ENCODE measurements around the gene RHOF.

RHOF gene

GRCh38 chr12:121788176-121788818 is 5.2 kb downstream of the RHOF start:
- ChIA-PET CTCF (interaction anchor here (0.7 to 12.8 kb wide), 7 partner anchors 8 to 105 kb away, joined by 3 to 405 read pairs (median 3); no protein-coding TSS in a partner anchor), POLR2A (interaction anchor here (0.6 kb wide), 2 partner anchors 17 to 301 kb away, joined by 3 read pairs; no protein-coding TSS in a partner anchor)
- Histone ChIP-seq H3K4me1 (ENCODE audit: control extremely low read depth in 1 of 4, control insufficient read depth in 4 of 4, insufficient read depth in 4 of 4, low read length in 3 of 4) (peaks cover 5 to 72% (median 65%) of the 10 kb centered on the region in 4 experiments), H3K9me3 (ENCODE audit: control extremely low read depth in 1 of 5, control insufficient read depth in 4 of 5, insufficient read depth in 2 of 5, low read depth in 1 of 5, low read length in 4 of 5) (no peaks in the 10 kb centered on the region), H3K27me3 (replicated peaks in 2 of 5; ENCODE audit: control insufficient read depth in 4 of 5, insufficient read depth in 5 of 5, low read length in 4 of 5) (no peaks in the 10 kb centered on the region), H3K4me3 (ENCODE audit: control insufficient read depth in 1 of 7, extremely low read depth in 1 of 7, insufficient read depth in 4 of 7, low read depth in 2 of 7, low read length in 6 of 7) (peak overlapping the region in 2 of 7 experiments; percentile 19 to 63), H3K27ac (ENCODE audit: insufficient read depth in 1 of 2, low read depth in 1 of 2, low read length in 2 of 2, poor library complexity in 1 of 2, severe bottlenecking in 2 of 2) (peak overlapping the region in 1 of 2 experiments; percentile 95), H3K36me3 (ENCODE audit: control insufficient read depth in 4 of 4, insufficient read depth in 4 of 4, low read length in 3 of 4) (peaks cover 0 to 41% (median 3%) of the 10 kb centered on the region in 4 experiments)
- DNase-seq, result no peak
- 68% methylated on average over 5 of the region's 7 CpGs for WGBS (ENCODE audit: insufficient coverage)

GRCh38 chr12:121787063-121788025 is 6.1 kb downstream of the RHOF start:
- no peaks in the 10 kb centered on the region for H3K9me3 ChIP-seq (ENCODE audit: control extremely low read depth in 1 of 5, control insufficient read depth in 4 of 5, insufficient read depth in 2 of 5, low read depth in 1 of 5, low read length in 4 of 5)
- 76% methylated on average over 13 of the region's 17 CpGs for WGBS (ENCODE audit: insufficient coverage)
- peak overlapping the region in 1 of 2 experiments; percentile 95 for H3K27ac ChIP-seq (ENCODE audit: insufficient read depth in 1 of 2, low read depth in 1 of 2, low read length in 2 of 2, poor library complexity in 1 of 2, severe bottlenecking in 2 of 2)
- H3K4me3 ChIP-seq (ENCODE audit: control insufficient read depth in 1 of 7, extremely low read depth in 1 of 7, insufficient read depth in 4 of 7, low read depth in 2 of 7, low read length in 6 of 7), result no peak overlapping the region
- ChIA-PET CTCF (interaction anchor here (0.7 to 17.2 kb wide), 8 partner anchors 6 to 106 kb away, joined by 3 to 405 read pairs (median 3); partner anchors contain the start of gene RHOF), POLR2A (interaction anchor here (0.6 kb wide), 1 partner anchor 18 kb away, joined by 3 read pairs; no protein-coding TSS in a partner anchor)
- DNase-seq, result no peak
- H3K27me3 ChIP-seq (replicated peaks in 2 of 5; ENCODE audit: control insufficient read depth in 4 of 5, insufficient read depth in 5 of 5, low read length in 4 of 5), result no peaks in the 10 kb centered on the region
- peaks cover 5 to 69% (median 65%) of the 10 kb centered on the region in 4 experiments for H3K4me1 ChIP-seq (ENCODE audit: control extremely low read depth in 1 of 4, control insufficient read depth in 4 of 4, insufficient read depth in 4 of 4, low read length in 3 of 4)
- peaks cover 0 to 39% (median 3%) of the 10 kb centered on the region in 4 experiments for H3K36me3 ChIP-seq (ENCODE audit: control insufficient read depth in 4 of 4, insufficient read depth in 4 of 4, low read length in 3 of 4)

DNA sequence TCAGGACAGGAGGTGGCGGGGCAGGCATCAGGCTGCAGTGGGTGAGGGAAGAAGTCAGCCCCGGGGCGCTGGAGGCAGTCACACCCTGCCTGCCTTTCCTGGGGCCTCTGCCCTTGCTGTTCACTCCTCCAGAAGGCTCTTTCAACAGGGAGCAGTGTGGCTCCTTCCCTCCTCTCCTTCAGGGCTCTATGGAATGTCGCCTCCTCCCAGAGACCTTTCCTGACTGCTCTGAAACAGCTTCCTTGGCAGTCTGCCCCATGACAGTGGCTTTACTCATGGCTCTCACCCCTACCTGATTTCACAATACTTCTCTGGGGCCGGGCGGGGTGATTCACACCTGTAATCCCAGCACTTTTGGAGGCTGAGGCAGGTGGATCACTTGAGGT is 7.1 kb downstream of the RHOF start:
- Histone ChIP-seq H3K4me3 (ENCODE audit: control insufficient read depth in 1 of 7, extremely low read depth in 1 of 7, insufficient read depth in 4 of 7, low read depth in 2 of 7, low read length in 6 of 7) (no peak overlapping the region), H3K9me3 (ENCODE audit: control extremely low read depth in 1 of 5, control insufficient read depth in 4 of 5, insufficient read depth in 2 of 5, low read depth in 1 of 5, low read length in 4 of 5) (no peaks in the 10 kb centered on the region), H3K27ac (ENCODE audit: insufficient read depth in 1 of 2, low read depth in 1 of 2, low read length in 2 of 2, poor library complexity in 1 of 2, severe bottlenecking in 2 of 2) (no peak overlapping the region), H3K4me1 (ENCODE audit: control extremely low read depth in 1 of 4, control insufficient read depth in 4 of 4, insufficient read depth in 4 of 4, low read length in 3 of 4) (peaks cover 5 to 69% (median 65%) of the 10 kb centered on the region in 4 experiments), H3K36me3 (ENCODE audit: control insufficient read depth in 4 of 4, insufficient read depth in 4 of 4, low read length in 3 of 4) (peaks cover 0 to 37% (median 3%) of the 10 kb centered on the region in 4 experiments), H3K27me3 (replicated peaks in 2 of 5; ENCODE audit: control insufficient read depth in 4 of 5, insufficient read depth in 5 of 5, low read length in 4 of 5) (no peaks in the 10 kb centered on the region)
- CTCF ChIA-PET, result interaction anchor here (1.0 to 17.2 kb wide), 3 partner anchors 7 to 106 kb away, joined by 3 to 405 read pairs (median 4); partner anchors contain the start of gene RHOF
- 80% methylated on average over 4 of the region's 6 CpGs for WGBS (ENCODE audit: insufficient coverage)
- POLR2A ChIA-PET, result no interaction called here
- no peak for DNase-seq

GRCh38 chr12:121784460-121784859 is 9.0 kb downstream of the RHOF start:
- no peak for DNase-seq
- H3K27ac ChIP-seq (ENCODE audit: insufficient read depth in 1 of 2, low read depth in 1 of 2, low read length in 2 of 2, poor library complexity in 1 of 2, severe bottlenecking in 2 of 2), result no peak overlapping the region
- H3K36me3 ChIP-seq (ENCODE audit: control insufficient read depth in 4 of 4, insufficient read depth in 4 of 4, low read length in 3 of 4), result peaks cover 0 to 47% (median 15%) of the 10 kb centered on the region in 4 experiments
- WGBS (ENCODE audit: insufficient coverage), result no CpG with 5 or more reads among the region's 6 CpGs
- no peak overlapping the region for H3K4me3 ChIP-seq (ENCODE audit: control insufficient read depth in 1 of 7, extremely low read depth in 1 of 7, insufficient read depth in 4 of 7, low read depth in 2 of 7, low read length in 6 of 7)
- H3K9me3 ChIP-seq (ENCODE audit: control extremely low read depth in 1 of 5, control insufficient read depth in 4 of 5, insufficient read depth in 2 of 5, low read depth in 1 of 5, low read length in 4 of 5), result no peaks in the 10 kb centered on the region
- peaks cover 0 to 56% (median 50%) of the 10 kb centered on the region in 4 experiments for H3K4me1 ChIP-seq (ENCODE audit: control extremely low read depth in 1 of 4, control insufficient read depth in 4 of 4, insufficient read depth in 4 of 4, low read length in 3 of 4)
- POLR2A ChIA-PET, result interaction anchor here (0.6 to 1.2 kb wide), 2 partner anchors 8 to 1449 kb away, joined by 3 read pairs; partner anchors contain the start of genes MPHOSPH9, MTRFR and RHOF
- CTCF ChIA-PET, result interaction anchor here (1.2 to 17.2 kb wide), 2 partner anchors 9 kb away, joined by 3 to 405 read pairs; partner anchors contain the start of gene RHOF
- no peaks in the 10 kb centered on the region for H3K27me3 ChIP-seq (replicated peaks in 2 of 5; ENCODE audit: control insufficient read depth in 4 of 5, insufficient read depth in 5 of 5, low read length in 4 of 5)

DNA sequence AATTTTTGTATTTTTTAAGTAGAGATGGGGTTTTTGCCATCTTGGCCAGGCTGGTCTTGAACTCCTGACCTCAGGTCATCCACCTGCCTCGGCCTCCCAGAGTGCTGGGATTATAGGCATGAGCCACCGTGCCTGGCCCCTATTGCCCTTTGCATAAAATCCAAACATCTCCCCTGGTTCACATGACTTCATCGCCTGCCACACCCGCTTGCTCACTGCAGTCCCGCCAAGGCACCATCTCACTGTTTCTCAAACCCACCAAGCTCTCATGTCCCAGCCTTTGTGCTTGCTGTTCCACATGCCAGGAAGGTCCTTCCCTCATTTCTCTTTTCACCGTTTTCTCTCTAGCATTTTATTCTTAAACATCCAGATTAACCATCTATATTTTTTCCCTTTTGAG is 9.7 kb downstream of the RHOF start:
- ChIA-PET CTCF (interaction anchor here (0.7 to 17.2 kb wide), 3 partner anchors 8 to 27 kb away, joined by 3 to 405 read pairs (median 3); partner anchors contain the start of gene RHOF), POLR2A (interaction anchor here (1.2 kb wide), 1 partner anchor 9 kb away, joined by 3 read pairs; the partner anchor contains the start of gene RHOF)
- 92% methylated on average over 6 of the region's 6 CpGs for WGBS (ENCODE audit: insufficient coverage)

DNA sequence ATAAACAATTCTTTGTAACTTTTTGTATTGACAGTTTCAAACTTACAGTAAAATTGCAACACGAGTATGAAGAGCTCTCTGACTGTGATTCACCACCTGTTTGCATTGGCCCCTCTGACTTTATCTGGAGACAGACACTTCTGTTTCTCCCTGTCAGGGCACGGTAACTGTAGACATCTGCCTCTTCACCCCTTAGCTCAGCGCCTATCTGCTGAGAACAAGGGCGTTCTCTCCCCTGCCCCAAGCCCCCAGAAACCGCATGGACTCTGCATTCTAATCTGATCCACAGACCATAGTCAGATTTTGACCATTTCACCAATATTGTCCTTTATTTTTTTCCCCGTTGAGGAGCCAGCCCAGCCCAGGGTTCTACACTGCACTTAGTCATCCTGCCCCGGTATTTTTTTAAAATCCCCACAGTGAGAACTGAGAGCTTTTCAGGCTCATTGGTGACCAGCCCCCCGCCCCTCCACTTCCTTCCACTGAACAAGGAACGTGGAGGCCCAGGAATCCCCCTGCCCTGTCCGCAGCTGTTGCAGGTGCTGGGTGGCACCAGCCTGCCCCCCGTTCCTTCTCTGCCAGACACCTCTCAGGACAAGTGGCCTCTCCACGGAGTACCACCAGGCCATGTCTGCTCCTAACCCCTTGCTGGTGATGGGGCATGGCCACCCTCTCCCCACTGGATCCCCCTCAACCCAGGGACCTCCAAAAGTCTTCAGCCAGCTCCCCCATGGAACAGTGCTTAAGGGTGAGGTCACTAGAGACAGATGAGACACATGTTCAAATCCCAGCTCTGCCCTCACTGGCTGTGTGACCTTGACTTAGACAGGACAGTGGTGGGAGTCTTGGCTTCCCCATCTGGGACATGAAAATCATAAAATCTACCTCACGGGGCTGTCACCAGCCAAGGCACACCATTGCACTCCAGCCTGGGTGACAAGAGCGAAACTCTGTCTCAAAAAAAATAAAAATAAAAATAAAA is 11.2 kb downstream of the RHOF start:
- POLR2A ChIA-PET, result interaction anchor here (0.6 to 2.3 kb wide), 8 partner anchors 7 to 78 kb away, joined by 3 to 18 read pairs (median 4); partner anchors contain the start of genes RHOF and TMEM120B
- 5% methylated on average over 10 of the region's 14 CpGs for WGBS (ENCODE audit: insufficient coverage)
- peak; percentile 48 to 86 (median 82) for DNase-seq
- CTCF ChIA-PET, result interaction anchor here (0.6 to 17.2 kb wide), 8 partner anchors 9 to 111 kb away, joined by 3 to 405 read pairs (median 6); partner anchors contain the start of gene RHOF
- Histone ChIP-seq H3K27ac (ENCODE audit: insufficient read depth in 1 of 2, low read depth in 1 of 2, low read length in 2 of 2, poor library complexity in 1 of 2, severe bottlenecking in 2 of 2) (peak overlapping the region; percentile 27 to 73), H3K9me3 (ENCODE audit: control extremely low read depth in 1 of 5, control insufficient read depth in 4 of 5, insufficient read depth in 2 of 5, low read depth in 1 of 5, low read length in 4 of 5) (no peaks in the 10 kb centered on the region), H3K4me3 (ENCODE audit: control insufficient read depth in 1 of 7, extremely low read depth in 1 of 7, insufficient read depth in 4 of 7, low read depth in 2 of 7, low read length in 6 of 7) (peak overlapping the region in 2 of 7 experiments; percentile 25 to 33), H3K27me3 (replicated peaks in 2 of 5; ENCODE audit: control insufficient read depth in 4 of 5, insufficient read depth in 5 of 5, low read length in 4 of 5) (no peaks in the 10 kb centered on the region), H3K4me1 (ENCODE audit: control extremely low read depth in 1 of 4, control insufficient read depth in 4 of 4, insufficient read depth in 4 of 4, low read length in 3 of 4) (peaks cover 0 to 46% (median 34%) of the 10 kb centered on the region in 4 experiments), H3K36me3 (ENCODE audit: control insufficient read depth in 4 of 4, insufficient read depth in 4 of 4, low read length in 3 of 4) (peaks cover 0 to 56% (median 23%) of the 10 kb centered on the region in 4 experiments)

More for the DNA sequence above, 9.7 kb downstream of the RHOF start:
- H3K36me3 ChIP-seq (ENCODE audit: control insufficient read depth in 4 of 4, insufficient read depth in 4 of 4, low read length in 3 of 4), result peaks cover 0 to 54% (median 19%) of the 10 kb centered on the region in 4 experiments
- no peak overlapping the region for H3K4me3 ChIP-seq (ENCODE audit: control insufficient read depth in 1 of 7, extremely low read depth in 1 of 7, insufficient read depth in 4 of 7, low read depth in 2 of 7, low read length in 6 of 7)
- no peak for DNase-seq
- H3K9me3 ChIP-seq (ENCODE audit: control extremely low read depth in 1 of 5, control insufficient read depth in 4 of 5, insufficient read depth in 2 of 5, low read depth in 1 of 5, low read length in 4 of 5), result no peaks in the 10 kb centered on the region
- H3K27me3 ChIP-seq (replicated peaks in 2 of 5; ENCODE audit: control insufficient read depth in 4 of 5, insufficient read depth in 5 of 5, low read length in 4 of 5), result no peaks in the 10 kb centered on the region
- no peak overlapping the region for H3K27ac ChIP-seq (ENCODE audit: insufficient read depth in 1 of 2, low read depth in 1 of 2, low read length in 2 of 2, poor library complexity in 1 of 2, severe bottlenecking in 2 of 2)
- peaks cover 0 to 56% (median 45%) of the 10 kb centered on the region in 4 experiments for H3K4me1 ChIP-seq (ENCODE audit: control extremely low read depth in 1 of 4, control insufficient read depth in 4 of 4, insufficient read depth in 4 of 4, low read length in 3 of 4)
